KMS-11 (cell line): ENCODE results near the gene ZNF827.

Source experiments
- H2AFZ ChIP-seq: fragments of 200-600 bp; sonication (generic); 2 replicates; pipeline ENCODE4 v1.6.1; 2016; ENCODE audit warnings: antibody characterized with exemption, mixed run types, low read depth
- H3K27ac ChIP-seq: fragments of 200-600 bp; sonication (generic); 2 replicates; pipeline ENCODE4 v1.6.1; 2016; ENCODE audit warnings: mild to moderate bottlenecking, mixed run types
- H3K27me3 ChIP-seq: fragments of 200-600 bp; sonication (generic); 2 replicates; pipeline ENCODE4 v1.6.1; 2017; ENCODE audit warnings: mild to moderate bottlenecking, low read depth, mixed run types, moderate library complexity; ENCODE audit not compliant: insufficient read depth
- H3K36me3 ChIP-seq: fragments of 200-600 bp; sonication (generic); 2 replicates; pipeline ENCODE4 v1.6.1; 2017; ENCODE audit warnings: mild to moderate bottlenecking, mixed run types; ENCODE audit not compliant: insufficient read depth
- H3K4me1 ChIP-seq: fragments of 200-600 bp; sonication (generic); 2 replicates; pipeline ENCODE4 v1.6.1; 2016; ENCODE audit warnings: mild to moderate bottlenecking, low read depth, mixed run types; ENCODE audit not compliant: poor library complexity, severe bottlenecking
- H3K4me2 ChIP-seq: fragments of 200-600 bp; sonication (generic); 2 replicates; pipeline ENCODE4 v1.7.0; 2016; ENCODE audit warnings: mild to moderate bottlenecking, mixed run types
- H3K4me3 ChIP-seq: fragments of 200-600 bp; sonication (generic); IDR thresholded peaks from 2 replicates; pipeline ENCODE4 v1.6.1; 2017; ENCODE audit warnings: low read depth, low read length, mixed read lengths; ENCODE audit not compliant: insufficient read depth
- H3K79me2 ChIP-seq: fragments of 200-600 bp; sonication (generic); 2 replicates; pipeline ENCODE4 v1.6.1; 2016; ENCODE audit warnings: low read depth, mixed run types; ENCODE audit not compliant: insufficient read depth
- H3K9ac ChIP-seq: fragments of 200-600 bp; sonication (generic); 2 replicates; pipeline ENCODE4 v1.6.1; 2016; ENCODE audit warnings: mild to moderate bottlenecking, mixed run types
- H4K20me1 ChIP-seq: fragments of 200-600 bp; sonication (generic); 2 replicates; pipeline ENCODE4 v1.6.1; 2016; ENCODE audit warnings: mild to moderate bottlenecking, mixed run types; ENCODE audit not compliant: insufficient read depth
- CTCF ChIP-seq: fragments of 200-600 bp; sonication (generic); conservative IDR thresholded peaks from 2 replicates; pipeline ENCODE4 v1.6.1; 2017; ENCODE audit warnings: low read depth, mild to moderate bottlenecking, antibody characterized with exemption, low read length, moderate library complexity, mixed read lengths

ZNF827 gene

GRCh38 chr4:145740806-145741205, 197.8 kb downstream of the ZNF827 start:
- H3K9ac ChIP-seq, result no peak overlapping the region
- H3K36me3 ChIP-seq, result no peaks in the 10 kb centered on the region
- no peaks in the 10 kb centered on the region for H4K20me1 ChIP-seq
- H3K27ac ChIP-seq, result no peak overlapping the region
- no peak for TF ChIP-seq CTCF
- H3K4me3 ChIP-seq, result no peak overlapping the region
- H3K27me3 ChIP-seq, result no peaks in the 10 kb centered on the region
- H3K4me2 ChIP-seq, result no peak overlapping the region
- no peak overlapping the region for H2AFZ ChIP-seq
- no peaks in the 10 kb centered on the region for H3K79me2 ChIP-seq
- H3K4me1 ChIP-seq, result no peaks in the 10 kb centered on the region

GRCh38 chr4:145739845-145740244, 198.8 kb downstream of the ZNF827 start:
- no peaks in the 10 kb centered on the region for H4K20me1 ChIP-seq
- no peak overlapping the region for H3K4me2 ChIP-seq
- no peak overlapping the region for H3K4me3 ChIP-seq
- no peaks in the 10 kb centered on the region for H3K36me3 ChIP-seq
- H3K27me3 ChIP-seq, result no peaks in the 10 kb centered on the region
- H3K4me1 ChIP-seq, result no peaks in the 10 kb centered on the region
- H2AFZ ChIP-seq, result no peak overlapping the region
- H3K27ac ChIP-seq, result no peak overlapping the region
- no peak for TF ChIP-seq CTCF
- no peak overlapping the region for H3K9ac ChIP-seq
- H3K79me2 ChIP-seq, result no peaks in the 10 kb centered on the region

- peaks cover 12% of the 10 kb centered on the region for H3K4me1 ChIP-seq
- no peaks in the 10 kb centered on the region for H4K20me1 ChIP-seq
- no peak overlapping the region for H3K27ac ChIP-seq
- H3K4me2 ChIP-seq, result no peak overlapping the region
- H3K79me2 ChIP-seq, result no peaks in the 10 kb centered on the region
- H3K27me3 ChIP-seq, result no peaks in the 10 kb centered on the region
- H3K4me3 ChIP-seq, result no peak overlapping the region
- H3K36me3 ChIP-seq, result no peaks in the 10 kb centered on the region
- H3K9ac ChIP-seq, result no peak overlapping the region
- no peak for TF ChIP-seq CTCF
- no peak overlapping the region for H2AFZ ChIP-seq
These were observed 202.3 kb downstream of the ZNF827 start for GRCh38 chr4:145736241-145736831.

- H4K20me1 ChIP-seq, result no peaks in the 10 kb centered on the region
- H3K4me1 ChIP-seq, result peaks cover 12% of the 10 kb centered on the region
- H3K27ac ChIP-seq, result no peak overlapping the region
- no peak overlapping the region for H3K4me3 ChIP-seq
- H3K9ac ChIP-seq, result no peak overlapping the region
- H2AFZ ChIP-seq, result no peak overlapping the region
- no peaks in the 10 kb centered on the region for H3K27me3 ChIP-seq
- H3K36me3 ChIP-seq, result no peaks in the 10 kb centered on the region
- H3K4me2 ChIP-seq, result no peak overlapping the region
- H3K79me2 ChIP-seq, result no peaks in the 10 kb centered on the region
- no peak for TF ChIP-seq CTCF
These were observed 202.8 kb downstream of the ZNF827 start for GRCh38 chr4:145735827-145736226.
